HG02885 (cell line): ENCODE measurements around the gene GFOD1.

Experiments used
- ATAC-seq: cut with Tn5 transposase; IDR thresholded peaks from one replicate; pipeline ENCODE4 v1.9.1; 2021; ENCODE audit warnings: mild to moderate bottlenecking; ENCODE audit not compliant: unreplicated experiment, poor library complexity

The GFOD1 gene, protein sequence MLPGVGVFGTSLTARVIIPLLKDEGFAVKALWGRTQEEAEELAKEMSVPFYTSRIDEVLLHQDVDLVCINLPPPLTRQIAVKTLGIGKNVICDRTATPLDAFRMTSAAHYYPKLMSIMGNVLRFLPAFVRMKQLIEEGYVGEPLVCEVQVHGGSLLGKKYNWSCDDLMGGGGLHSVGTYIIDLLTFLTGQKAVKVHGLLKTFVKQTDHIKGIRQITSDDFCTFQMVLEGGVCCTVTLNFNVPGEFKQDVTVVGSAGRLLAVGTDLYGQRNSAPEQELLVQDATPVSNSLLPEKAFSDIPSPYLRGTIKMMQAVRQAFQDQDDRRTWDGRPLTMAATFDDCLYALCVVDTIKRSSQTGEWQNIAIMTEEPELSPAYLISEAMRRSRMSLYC

DNA sequence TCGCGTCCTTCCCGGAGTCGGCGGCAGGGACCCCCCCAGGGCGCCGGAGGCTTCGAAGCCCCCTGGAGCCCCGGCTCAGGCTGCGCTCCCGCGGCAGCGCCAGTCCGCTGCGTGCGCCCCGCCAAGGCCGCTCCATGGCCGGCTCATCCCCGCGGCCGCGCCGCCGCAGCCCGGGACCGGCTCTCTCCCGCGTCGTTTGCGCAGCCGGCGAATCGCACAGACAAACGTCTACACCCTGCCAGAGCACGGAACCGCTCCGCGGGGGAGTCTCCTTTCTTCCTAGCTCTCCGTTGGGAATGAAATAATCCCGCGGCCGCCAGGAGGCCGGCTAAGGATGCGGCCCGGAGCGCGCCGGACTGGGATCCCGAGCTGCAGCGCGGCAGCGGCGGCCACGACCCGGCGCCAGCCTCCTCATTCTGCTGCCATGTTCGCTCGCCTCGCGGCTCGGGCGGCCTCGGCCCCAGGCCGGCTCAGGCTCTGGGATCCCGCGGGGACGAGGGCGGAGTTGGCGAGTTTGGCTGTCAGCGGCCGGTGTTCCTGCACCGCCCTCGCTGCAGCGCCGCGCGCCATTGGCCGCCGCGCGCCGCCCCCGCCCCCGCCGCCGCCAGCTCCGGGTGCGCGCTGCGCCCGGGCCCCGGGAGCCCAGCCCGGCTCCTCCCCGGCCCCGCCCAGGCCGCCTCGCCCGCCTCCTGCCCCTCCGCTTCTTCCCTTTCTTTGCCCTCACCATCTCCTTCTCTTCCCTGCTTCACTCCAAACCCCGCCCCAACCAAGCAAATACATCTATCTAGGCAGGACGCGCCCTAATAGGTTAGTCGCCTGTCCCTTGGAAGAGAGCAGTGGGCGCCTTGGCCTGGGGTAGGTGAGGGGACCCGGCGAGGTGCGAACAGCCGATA is at the start of gene GFOD1:
Gene GFOD1, minus strand, starts transcription at position 479 of the 893 bp plus-strand sequence. CDS start 710 bp downstream, outside the sequence.
- ATAC-seq: peak; percentile 78

DNA sequence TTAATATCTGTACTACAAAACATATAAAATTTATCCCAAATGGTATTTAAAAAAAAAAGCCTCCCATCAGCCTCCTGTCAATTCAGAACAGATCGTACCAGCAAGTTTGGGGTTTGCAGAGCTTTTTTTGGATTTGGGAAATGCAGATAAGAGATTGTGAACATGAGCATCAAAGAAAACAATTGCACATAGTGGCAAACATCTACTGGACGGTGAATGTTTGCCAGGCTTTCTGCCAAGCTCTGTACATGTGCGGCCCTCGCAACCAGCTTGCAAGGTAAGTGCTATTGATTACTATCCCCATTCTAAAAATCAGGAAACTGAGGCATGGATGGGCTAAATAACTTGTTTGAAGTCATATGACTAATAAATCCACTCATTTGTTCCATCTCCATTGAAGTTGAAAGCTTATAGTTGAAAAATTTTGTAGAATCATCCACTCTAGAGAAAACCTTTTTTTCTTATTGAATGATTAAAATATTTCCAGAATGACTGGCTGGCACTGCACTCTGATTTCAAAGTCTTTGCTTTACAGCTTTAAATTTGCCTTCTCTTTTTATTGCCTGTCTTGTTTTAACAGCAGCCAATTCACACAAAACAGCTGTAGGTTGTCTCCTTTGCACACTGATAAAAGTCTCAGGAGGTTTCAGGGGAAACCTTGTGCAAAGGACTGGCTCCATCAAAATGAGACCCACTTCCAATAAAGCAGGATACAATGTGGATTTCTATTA is 49.6 kb upstream of the GFOD1 start:
- no peak for ATAC-seq

DNA sequence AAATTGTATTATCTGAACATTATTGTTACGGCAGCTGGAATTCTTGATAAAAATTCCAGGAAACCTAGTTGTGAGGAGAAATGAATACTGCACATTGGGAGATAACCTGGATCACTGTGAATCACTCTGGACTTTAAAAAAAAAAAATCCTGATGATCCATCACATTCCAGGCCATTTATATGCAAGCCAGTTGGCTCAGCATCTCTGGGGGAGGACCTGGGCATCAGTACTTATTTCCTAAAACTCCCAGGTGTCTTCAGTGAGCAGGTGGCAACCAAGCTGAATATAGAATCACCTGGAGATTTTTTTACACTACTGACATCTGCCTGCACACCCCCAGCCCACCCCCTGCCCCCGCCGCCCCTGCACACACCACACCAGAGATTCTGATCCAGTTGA is 47.9 kb upstream of the GFOD1 start:
- no peak for ATAC-seq

DNA sequence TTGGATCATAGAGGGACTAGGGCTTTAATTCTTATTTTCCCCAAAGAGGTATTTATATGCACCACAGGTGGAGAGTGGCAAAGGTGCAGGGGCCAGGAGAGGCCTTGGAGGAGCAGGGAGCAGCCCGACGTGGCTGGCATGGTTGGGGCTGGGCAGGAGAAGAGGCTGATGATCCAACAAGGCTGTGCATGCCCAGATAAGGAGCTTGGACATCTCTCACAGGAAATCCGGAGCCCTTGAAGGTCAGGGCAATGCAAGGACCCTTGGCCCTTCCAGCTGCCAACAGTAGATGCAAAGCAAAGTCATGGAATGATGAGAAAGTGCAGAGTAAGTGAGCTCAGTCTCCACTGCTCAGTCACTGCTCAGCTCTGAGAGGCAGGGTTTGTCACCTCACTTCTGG is 47.1 kb upstream of the GFOD1 start:
- no peak for ATAC-seq

DNA sequence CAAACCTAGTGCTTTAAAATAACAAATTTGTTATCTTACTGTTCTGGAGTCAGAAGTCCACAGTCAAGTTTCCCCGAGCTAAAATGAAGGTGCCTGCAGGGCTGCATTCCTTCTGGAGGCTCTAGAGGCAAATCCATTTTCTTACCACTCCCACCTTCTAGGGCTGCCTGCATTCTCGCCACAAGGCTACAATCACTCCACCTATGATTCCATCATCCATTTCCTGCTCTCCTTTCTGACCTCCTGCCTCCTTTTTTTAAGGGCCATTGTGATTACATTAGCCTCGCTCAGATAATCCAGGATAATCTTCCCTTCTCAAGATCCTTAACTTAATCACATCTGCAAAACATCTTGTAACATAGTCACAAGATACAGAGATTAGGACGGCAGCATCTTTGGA is 44.6 kb upstream of the GFOD1 start:
- no peak for ATAC-seq

DNA sequence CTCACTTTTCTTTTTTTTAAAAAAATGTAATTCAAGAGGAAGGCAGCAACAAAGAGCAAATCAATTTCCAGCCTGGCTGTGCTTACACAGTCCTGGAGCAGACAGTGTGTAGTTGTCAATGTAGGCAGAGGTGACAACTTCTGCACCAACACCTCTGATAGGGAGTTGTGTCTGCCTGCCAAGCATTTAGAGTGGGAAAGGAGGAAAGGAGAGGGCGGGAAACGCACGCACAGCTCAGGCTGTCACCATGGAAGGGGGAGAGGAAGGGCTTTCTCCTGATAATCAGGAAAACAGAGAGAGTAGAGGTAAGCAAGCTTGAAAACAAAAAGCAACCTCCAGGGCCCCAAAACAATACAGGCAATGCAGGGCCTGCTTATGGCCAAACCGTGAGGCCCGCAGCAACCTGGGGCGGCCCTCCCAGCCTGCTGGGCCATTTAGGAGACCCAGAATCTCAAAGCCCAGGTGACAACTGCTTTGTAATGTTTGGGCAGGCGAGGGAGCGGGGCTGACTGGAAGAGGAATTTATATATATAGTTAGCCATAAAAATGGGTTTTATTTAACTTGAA is 41.5 kb upstream of the GFOD1 start:
- no peak for ATAC-seq

DNA sequence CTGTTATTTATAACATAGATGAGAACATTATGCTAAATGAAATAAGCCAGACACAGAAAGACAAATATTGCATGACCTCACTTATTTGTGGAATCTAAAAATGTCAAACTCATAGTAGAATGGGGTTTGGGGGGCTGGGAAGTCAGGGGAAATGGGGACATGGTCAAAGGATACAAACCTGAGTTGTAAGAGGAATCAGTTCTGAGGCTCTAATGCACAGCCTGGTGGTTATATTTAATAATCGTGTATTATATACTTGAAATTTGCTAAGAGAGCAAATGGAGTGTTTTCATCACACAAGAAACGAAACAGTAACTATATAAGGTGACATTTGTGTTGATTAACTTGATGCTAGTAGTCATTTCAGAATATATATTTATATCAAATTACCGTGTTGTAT is 40.8 kb upstream of the GFOD1 start:
- ATAC-seq: no peak

DNA sequence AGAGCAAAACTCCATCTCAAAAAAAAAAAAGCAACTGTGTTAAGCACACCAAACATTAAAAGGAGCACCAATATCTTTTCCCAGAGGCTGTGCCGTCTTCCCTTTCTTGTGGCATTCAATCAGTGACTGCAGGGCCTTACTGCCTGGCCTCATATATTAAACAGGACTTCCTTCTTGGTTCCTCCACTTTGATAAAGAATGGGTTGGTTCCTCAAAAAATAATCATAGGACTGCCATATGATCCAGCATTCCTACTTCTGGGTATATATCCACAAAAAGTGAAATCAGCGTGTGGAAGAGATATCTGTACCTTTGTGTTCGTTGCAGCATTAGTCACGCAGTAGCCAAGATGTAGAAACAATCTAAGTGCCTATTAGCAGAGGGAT is 40.3 kb upstream of the GFOD1 start:
- no peak for ATAC-seq

DNA sequence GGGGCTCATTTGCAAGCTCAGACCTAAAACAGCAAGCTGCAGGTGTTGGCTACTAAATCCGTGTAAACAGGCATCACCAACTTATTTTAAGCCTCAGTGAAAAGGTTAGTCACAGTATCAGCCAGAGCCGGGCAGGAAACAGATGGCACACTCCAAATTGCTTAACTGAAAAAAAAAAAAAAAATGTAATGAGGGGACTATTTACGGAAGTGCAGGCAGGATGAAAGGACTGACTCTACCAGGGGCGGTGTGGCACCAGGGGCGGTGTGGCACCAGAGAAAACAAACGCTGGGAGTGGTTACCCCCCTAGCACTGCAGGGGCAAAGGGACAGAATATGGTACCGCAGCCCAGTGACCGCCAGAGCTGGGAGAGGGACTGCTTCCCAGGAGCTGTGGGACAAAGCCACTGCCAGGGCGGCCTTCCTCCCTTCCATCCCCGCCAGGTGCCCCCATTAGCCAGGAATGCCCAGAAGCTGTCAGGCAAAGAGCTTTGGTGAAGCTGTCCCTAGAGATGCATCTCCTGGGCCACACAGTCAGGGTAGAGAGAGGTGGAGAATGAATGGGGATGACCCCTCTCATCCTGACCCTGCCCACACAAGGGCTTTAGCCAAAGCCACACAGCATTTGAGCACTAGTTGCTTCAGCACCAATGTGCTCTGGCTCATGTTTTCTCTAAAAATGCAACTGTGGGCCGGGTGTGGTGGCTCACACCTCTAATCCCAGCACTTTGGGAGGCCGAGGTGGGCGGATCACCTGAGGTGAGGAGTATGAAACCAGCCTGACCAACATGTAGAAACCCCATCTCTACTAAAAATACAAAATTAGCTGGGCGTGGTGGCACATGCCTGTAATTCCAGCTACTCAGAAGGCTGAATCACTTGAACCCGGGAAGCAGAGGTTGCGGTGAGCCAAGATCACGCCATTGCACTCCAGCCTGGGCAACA is 39.6 kb upstream of the GFOD1 start:
- ATAC-seq: peak; percentile 79

DNA sequence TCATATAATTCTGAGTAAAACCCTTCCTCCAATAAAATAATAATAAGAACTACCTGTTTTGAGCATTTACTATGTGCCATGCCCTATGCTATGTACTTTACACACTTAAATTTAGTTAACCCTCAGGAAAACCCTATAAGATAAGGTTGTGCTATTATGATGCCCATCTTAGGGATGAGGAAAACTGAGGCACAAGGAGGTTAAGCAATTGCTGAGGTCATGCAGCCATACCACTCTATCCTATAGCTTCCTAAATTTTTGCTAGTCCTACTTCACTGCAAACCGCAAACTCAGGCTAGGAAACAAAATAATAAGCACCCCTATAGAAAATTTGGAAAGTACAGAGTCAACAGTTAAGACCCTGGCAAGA is 38.9 kb upstream of the GFOD1 start:
- no peak for ATAC-seq

DNA sequence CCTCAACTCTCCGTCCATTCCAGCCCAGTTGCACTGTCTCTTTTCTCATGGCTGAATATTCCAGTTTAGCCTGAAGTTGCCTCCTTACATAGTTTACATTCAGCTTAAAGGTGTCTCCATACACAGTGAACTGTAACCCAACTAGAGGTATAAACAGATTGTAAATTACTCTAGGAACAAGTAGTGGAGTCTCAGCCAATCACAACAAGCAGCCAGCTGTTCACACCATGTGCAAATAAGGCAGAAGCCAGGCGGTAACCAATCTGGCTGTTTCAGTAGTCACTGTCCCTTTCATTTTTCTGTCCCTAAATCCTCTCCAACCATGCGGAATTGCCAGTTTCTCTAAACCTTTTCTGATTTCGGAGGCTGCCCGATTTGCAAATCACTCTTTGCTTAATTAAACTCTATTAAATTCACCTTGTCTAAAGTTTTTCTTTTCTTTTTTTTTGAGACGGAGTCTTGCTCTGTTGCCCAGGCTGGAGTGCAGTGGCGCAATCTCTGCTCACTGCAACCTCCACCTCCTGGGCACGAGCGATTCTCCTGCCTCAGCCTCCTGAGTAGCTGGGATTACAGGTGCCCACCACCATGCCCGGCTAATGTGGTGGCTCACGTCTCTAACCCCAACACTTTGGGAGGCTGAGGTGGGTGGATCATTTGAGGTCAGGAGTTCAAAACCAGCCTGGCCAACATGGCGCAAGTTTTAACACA is 37.6 kb upstream of the GFOD1 start:
- no peak for ATAC-seq

DNA sequence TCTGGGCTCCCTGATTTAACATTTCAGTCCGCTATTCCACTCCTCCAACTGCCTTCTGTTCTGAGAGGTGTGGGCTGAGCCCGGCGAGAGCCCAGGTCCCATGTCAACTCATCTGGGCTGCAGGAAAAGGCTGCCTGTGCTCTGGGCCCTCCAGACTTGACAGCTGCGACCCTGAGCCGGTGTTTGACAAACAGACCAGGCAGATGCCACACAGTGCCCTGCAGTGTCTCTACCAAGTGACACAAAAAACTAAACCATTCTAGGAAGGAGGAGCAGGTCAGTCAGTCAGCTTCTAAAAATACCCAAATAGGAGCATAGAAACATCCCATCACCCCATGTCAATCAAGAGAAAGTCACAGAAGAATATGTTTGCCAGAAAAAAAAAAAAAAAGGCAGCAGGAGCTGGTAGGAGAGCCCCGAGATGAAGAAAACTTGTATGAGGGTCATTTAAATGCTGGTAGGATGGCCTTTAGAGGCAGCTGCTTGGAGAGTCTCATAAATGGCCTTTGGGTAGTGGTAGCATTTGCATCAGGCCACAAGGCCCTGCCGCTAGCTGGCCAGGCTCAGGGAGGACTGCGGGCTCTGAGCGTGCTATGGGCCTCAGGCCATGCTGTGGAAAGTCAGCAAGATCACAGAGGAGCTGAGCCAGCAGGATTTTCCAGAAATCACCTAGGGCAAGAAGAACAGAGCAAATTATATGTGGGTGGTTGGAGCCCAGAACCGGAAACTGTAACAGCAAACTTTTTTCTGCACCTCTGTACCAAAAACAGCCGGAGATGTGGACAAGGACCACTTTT is 36.6 kb upstream of the GFOD1 start:
- no peak for ATAC-seq

DNA sequence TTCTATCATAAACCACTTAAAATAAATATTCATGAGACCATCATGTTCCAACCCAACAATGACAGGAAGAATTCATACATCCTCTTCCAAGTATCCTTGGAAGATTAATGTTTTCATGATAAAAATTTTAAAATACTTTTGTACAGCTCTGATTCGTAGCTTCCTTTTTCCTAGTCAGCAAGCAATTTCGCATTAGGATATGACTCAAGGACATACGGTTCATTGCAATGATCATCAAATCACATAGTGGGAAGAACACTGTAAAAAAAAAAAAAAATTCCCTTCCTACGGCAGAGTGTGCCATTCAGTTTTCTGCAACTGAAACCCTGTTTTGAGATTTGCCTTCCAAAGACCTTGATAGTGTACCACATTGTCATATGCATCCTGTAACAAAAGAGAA is 35.3 kb upstream of the GFOD1 start:
- no peak for ATAC-seq

DNA sequence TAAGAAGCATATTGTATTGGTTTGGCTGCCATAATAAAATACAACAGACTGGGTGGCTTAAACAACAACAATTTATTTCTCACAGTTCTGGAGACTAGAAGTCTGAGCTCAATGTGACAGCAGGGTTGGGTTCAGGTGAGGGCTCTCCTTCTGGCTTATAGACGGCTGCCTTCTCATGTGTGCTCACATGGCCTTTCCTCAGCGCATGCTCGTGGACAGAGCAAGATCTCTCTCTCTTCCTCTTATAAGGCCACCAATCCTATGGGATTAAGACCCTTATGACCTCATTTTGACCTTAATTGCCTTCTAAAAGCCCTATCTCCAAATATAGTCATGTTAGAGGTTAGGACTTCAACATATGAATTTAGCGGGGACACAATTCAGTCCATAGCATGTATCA is 32.4 kb upstream of the GFOD1 start:
- ATAC-seq: no peak

DNA sequence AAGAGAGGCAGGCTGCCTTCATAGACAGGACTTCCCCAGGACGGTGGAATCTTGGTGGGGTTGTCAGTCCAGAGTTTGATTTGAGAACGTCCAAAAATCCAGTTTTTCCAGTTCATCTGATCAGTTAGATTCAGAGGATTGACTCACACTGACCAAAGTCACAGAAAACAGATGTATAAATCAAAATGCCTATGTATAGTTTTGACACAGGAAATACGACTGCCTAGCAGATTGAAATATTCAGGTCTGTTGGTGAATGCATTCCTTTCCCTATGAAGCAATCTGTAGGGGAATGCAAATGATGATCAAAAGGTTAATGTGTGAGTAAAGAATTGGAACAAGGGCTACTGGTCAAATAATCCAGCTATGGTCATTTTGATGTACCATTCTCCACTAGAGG is 29.7 kb upstream of the GFOD1 start:
- no peak for ATAC-seq

DNA sequence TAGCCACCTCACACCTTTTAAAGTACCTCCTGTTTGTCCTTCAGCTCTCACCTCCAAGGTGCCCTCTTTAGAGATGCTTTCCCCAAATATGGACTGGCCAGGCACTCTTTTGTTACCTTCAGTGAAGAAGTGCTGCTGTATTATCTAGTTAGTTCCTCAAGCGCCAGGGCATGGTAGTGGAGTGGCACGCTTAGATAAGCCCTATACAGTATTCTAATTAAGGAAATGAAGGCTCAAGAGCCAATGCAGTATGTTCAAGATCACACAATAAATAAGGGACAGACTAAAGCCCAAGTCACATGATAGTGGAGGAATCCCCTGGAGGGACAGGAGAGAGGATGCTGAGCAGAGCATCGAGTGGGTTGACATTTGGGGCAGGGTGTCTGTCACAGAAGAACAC is 28.5 kb upstream of the GFOD1 start:
- no peak for ATAC-seq

DNA sequence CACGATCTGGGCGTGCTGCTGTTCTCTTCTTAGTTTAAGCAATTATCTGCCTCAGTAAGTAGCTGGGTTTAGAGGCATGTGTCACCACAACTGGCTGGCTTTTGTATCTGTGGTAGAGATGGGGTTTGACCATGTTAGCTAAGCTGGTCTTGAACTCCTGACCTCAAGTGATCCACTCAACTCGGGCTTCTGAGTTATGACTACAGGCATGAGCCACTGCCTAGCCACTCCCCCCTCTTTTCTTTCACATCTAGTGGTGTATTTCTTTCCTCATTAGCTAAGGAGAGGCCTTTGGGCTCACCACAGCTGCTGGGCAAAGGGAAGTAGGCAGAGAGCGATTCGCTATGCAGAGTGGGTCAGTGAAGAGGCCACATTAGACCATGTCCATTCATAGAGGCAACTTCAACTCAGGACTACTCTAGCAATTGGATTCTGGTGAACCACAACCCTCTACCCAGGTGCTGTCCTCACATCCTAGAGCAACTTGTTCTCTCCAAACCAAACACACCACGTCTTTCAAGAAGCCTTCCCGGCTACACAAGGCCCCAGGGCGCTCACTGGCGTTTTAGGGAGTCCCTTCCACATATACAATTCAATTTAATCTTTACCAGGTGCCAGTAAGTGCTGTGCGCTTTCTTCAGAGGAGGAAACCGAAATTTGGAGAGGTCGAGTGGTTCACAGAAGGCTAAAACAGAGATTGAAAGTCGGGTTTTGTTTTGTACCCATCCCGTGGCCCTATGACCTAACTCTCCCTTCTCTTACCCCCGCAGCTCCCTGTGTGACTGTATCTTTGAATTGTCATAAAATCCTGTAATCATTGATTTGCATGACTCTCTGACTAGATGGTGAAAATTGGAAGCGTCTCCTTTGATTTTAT is 26.5 kb upstream of the GFOD1 start:
- no peak for ATAC-seq
